ENCODE results near the gene PDILT. TPM values are rescaled to one million over a fixed set of nuclear protein-coding genes. Genes with fewer than 3 reads are reported as not detected.
"Not testable (repeated sequence)": the region's sequence is repeated elsewhere in the genome, so short reads cannot be mapped to it uniquely, and the experiment has no call there.

Gene PDILT, protein sequence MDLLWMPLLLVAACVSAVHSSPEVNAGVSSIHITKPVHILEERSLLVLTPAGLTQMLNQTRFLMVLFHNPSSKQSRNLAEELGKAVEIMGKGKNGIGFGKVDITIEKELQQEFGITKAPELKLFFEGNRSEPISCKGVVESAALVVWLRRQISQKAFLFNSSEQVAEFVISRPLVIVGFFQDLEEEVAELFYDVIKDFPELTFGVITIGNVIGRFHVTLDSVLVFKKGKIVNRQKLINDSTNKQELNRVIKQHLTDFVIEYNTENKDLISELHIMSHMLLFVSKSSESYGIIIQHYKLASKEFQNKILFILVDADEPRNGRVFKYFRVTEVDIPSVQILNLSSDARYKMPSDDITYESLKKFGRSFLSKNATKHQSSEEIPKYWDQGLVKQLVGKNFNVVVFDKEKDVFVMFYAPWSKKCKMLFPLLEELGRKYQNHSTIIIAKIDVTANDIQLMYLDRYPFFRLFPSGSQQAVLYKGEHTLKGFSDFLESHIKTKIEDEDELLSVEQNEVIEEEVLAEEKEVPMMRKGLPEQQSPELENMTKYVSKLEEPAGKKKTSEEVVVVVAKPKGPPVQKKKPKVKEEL
- polyA plus RNA-seq, result not detected

GRCh38 chr16:20404637-20405036 is at the start of gene PDILT:
Gene PDILT, minus strand, starts transcription at chr16:20404737. Its CDS starts 5,437 bp downstream, at chr16:20399300.
- H3K4me1 Mint-ChIP-seq, result peaks cover 0 to 2% (median 2%) of the 10 kb centered on the region in 3 donors
- H3K27ac Mint-ChIP-seq, result no peak within 1 kb of the TSS
- peaks cover 2% of the 10 kb centered on the region for H3K36me3 Mint-ChIP-seq
- peaks cover 2% of the 10 kb centered on the region for H3K27me3 Mint-ChIP-seq
- peaks cover 0 to 3% (median 0%) of the 10 kb centered on the region in 3 donors for H3K9me3 Mint-ChIP-seq
- peak within 1 kb of the TSS in 1 of 4 donors; percentile 54 for H3K4me3 Mint-ChIP-seq

- not testable (repeated sequence) for H3K4me1 Mint-ChIP-seq, H3K27ac Mint-ChIP-seq, H3K9me3 Mint-ChIP-seq, H3K27me3 Mint-ChIP-seq, H3K36me3 Mint-ChIP-seq, H3K4me3 Mint-ChIP-seq
Measured at GRCh38 chr16:20453633-20454032, 49.1 kb upstream of the PDILT start.

DNA sequence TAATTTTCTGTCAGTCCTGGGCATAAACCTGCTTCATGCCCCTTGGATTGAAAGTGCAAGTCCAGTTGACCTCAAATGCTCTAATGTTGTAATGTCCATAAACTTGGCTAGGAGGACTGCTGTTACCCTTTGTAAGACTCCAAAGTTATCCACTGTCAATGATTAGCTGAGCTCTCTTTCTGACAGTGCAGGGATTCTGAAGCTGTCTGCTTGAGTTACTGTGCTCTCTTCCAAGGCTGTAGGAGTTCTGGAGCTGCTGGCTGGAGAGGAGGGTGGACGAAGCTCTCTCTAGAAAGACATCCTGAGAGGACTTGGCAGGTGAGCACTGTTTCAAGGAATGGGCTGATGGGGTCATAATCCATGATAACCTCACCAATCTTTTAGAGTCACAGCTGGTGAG is 46.8 kb upstream of the PDILT start, which contains the start of gene ACSM2A:
ACSM2A (plus strand) TSS at position 158 of the 400 bp plus-strand sequence. CDS start 8,594 bp downstream, outside the sequence.
- not testable (repeated sequence) for H3K4me3 Mint-ChIP-seq, H3K27me3 Mint-ChIP-seq, H3K4me1 Mint-ChIP-seq, H3K36me3 Mint-ChIP-seq, H3K27ac Mint-ChIP-seq, H3K9me3 Mint-ChIP-seq

GRCh38 chr16:20446652-20447393 is 42.3 kb upstream of the PDILT start:
- H3K36me3 Mint-ChIP-seq, H3K9me3 Mint-ChIP-seq: not testable (repeated sequence)

GRCh38 chr16:20441859-20442258 is 37.3 kb upstream of the PDILT start:
- H3K36me3 Mint-ChIP-seq, H3K4me3 Mint-ChIP-seq, H3K27me3 Mint-ChIP-seq, H3K27ac Mint-ChIP-seq, H3K4me1 Mint-ChIP-seq, H3K9me3 Mint-ChIP-seq: not testable (repeated sequence)

More at GRCh38 chr16:20446652-20447393, 42.3 kb upstream of the PDILT start:
- not testable (repeated sequence) for H3K27me3 Mint-ChIP-seq, H3K4me3 Mint-ChIP-seq, H3K4me1 Mint-ChIP-seq, H3K27ac Mint-ChIP-seq

DNA sequence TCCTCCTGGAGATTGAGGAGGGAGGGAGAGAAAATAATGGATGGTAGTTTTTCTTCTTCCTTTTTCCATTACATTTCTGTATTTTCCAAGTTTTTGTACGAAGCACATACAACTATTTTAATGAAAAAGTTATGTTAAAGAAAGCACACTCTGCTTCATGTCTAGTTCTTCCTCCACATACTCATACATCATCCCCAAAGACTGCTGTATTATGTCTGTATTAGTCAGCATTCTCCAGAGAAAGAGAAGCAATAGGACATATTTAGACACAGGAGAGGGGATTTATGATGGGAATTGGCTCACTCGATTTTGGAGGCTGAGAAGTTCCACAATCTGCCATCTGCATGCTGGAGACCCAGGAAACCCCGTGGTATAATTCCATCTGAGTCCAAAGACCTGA is 36.7 kb upstream of the PDILT start:
- H3K4me1 Mint-ChIP-seq, result no peaks in the 10 kb centered on the region
- H3K27me3 Mint-ChIP-seq, result peaks cover 2% of the 10 kb centered on the region
- H3K9me3 Mint-ChIP-seq, result no peaks in the 10 kb centered on the region
- no peak overlapping the region for H3K4me3 Mint-ChIP-seq
- H3K36me3 Mint-ChIP-seq, result no peaks in the 10 kb centered on the region
- no peak overlapping the region for H3K27ac Mint-ChIP-seq

- H3K36me3 Mint-ChIP-seq, H3K4me3 Mint-ChIP-seq, H3K27me3 Mint-ChIP-seq, H3K4me1 Mint-ChIP-seq, H3K9me3 Mint-ChIP-seq, H3K27ac Mint-ChIP-seq: not testable (repeated sequence)
Measured at GRCh38 chr16:20440731-20441130, 36.2 kb upstream of the PDILT start.

GRCh38 chr16:20439820-20440231 is 35.3 kb upstream of the PDILT start:
- not testable (repeated sequence) for H3K4me3 Mint-ChIP-seq, H3K27ac Mint-ChIP-seq, H3K9me3 Mint-ChIP-seq, H3K36me3 Mint-ChIP-seq, H3K27me3 Mint-ChIP-seq, H3K4me1 Mint-ChIP-seq

DNA sequence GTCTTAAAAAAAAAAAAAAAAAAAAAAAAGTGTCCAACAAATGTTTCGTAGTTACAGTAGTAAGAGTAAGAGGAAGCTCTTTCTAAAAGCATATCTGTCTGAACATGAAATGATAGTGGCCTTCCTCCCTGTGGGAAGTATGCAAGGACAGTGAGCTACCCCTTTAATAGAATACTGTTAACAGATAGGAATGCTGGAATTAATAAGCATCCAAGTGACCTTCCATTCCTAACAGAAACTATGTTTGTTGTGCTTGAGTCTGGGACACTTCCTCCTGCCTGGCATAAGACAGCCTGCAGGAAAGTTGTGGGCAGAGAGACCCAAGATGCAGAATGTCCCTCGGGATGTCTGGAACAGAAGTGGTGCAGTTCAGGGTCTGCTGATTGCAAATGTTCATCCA is 34.4 kb upstream of the PDILT start:
- H3K9me3 Mint-ChIP-seq, H3K27me3 Mint-ChIP-seq, H3K36me3 Mint-ChIP-seq, H3K4me1 Mint-ChIP-seq, H3K27ac Mint-ChIP-seq, H3K4me3 Mint-ChIP-seq: not testable (repeated sequence)

GRCh38 chr16:20430948-20431347 is 26.4 kb upstream of the PDILT start:
- H3K27ac Mint-ChIP-seq, result no peak overlapping the region
- H3K9me3 Mint-ChIP-seq, result peaks cover 0 to 2% (median 0%) of the 10 kb centered on the region in 3 donors
- H3K36me3 Mint-ChIP-seq, result peaks cover 3% of the 10 kb centered on the region
- peaks cover 2% of the 10 kb centered on the region for H3K27me3 Mint-ChIP-seq
- H3K4me1 Mint-ChIP-seq, result peaks cover 0 to 1% (median 0%) of the 10 kb centered on the region in 3 donors
- no peak overlapping the region for H3K4me3 Mint-ChIP-seq

DNA sequence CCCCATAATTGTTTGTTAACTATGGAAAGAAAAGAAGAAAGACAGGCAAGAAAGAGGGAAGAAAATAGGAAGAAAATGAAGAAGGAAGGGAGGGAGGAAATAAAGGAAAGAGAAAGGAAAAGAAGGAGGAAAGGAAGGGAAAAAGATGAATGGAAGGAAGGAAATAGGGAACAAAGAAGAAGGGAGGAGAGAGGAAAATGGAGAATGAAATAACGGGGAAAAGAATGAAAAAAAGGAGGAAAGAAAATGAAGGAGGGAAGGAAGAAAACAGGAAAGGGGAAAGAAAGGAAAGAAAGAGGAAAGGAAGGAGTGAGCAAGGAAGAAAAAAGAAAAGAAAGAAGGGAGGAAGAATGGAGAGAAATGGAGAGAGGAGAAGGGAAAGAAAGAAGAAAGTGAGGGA is 25.9 kb upstream of the PDILT start:
- H3K9me3 Mint-ChIP-seq, H3K27ac Mint-ChIP-seq, H3K36me3 Mint-ChIP-seq, H3K27me3 Mint-ChIP-seq, H3K4me1 Mint-ChIP-seq, H3K4me3 Mint-ChIP-seq: not testable (repeated sequence)

DNA sequence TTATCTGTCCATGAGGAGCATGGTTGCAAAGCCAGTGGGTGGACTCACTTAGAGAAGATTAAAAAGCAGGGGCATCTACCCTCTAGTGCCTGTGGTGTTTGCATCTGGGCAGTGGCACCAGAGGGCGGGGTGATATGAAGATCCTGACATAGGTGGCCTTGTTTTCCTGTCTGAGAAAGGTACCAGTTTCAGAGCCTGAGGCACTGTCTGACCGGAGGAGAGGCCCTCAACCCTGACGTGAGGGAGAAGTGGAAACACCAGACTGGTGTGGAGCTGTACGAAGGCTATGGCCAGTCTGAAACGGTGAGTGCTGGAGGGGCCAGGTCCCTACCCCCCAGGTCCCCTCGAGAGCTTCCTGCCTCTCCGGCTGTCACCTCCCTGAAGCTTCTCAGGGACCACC is 25.0 kb upstream of the PDILT start:
- not testable (repeated sequence) for H3K9me3 Mint-ChIP-seq, H3K36me3 Mint-ChIP-seq, H3K27me3 Mint-ChIP-seq

GRCh38 chr16:20427401-20427797 is 22.9 kb upstream of the PDILT start:
- not testable (repeated sequence) for H3K36me3 Mint-ChIP-seq, H3K27me3 Mint-ChIP-seq, H3K4me1 Mint-ChIP-seq, H3K4me3 Mint-ChIP-seq, H3K27ac Mint-ChIP-seq, H3K9me3 Mint-ChIP-seq

More for the DNA sequence above, 25.0 kb upstream of the PDILT start:
- not testable (repeated sequence) for H3K4me1 Mint-ChIP-seq, H3K4me3 Mint-ChIP-seq, H3K27ac Mint-ChIP-seq

DNA sequence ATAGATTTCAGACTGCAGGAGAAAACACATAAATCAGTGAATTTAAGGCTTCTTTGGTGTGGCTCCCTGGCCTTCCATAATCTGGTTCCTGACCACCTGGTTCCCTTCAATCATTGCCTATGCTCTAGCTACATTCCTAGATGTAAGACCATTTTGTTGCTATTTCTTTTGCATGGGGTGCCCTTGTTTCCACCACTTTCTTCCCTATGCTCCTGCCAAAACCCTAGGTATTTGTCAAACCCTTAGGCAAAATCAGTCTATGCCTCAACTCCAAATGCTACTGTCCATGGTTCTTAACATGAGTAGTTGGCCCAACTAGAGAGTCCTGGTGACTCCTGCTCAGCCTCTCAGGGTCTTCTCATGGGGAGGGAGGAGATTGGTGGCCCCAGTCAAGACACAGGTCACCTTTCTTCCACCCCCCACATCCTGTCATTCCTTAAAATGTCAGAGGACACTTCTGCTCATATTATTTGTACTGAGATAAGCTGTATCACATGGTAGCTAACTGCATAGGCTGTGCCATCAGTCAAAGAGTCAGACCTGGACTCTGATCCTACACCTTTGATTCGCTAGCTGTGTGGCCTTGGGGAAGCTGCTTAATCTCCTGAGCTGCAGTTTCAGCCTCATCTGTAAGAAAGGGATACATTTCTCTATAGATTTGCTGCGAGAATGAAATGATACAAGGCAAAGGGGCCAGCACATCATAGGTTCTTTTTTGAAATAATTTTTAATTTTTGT is 19.8 kb upstream of the PDILT start:
- no peak overlapping the region for H3K4me3 Mint-ChIP-seq
- H3K9me3 Mint-ChIP-seq, result peaks cover 0 to 2% (median 0%) of the 10 kb centered on the region in 3 donors
- no peak overlapping the region for H3K27ac Mint-ChIP-seq

GRCh38 chr16:20423772-20424128 is 19.2 kb upstream of the PDILT start:
- not testable (repeated sequence) for H3K4me3 Mint-ChIP-seq, H3K9me3 Mint-ChIP-seq, H3K4me1 Mint-ChIP-seq, H3K27ac Mint-ChIP-seq, H3K27me3 Mint-ChIP-seq, H3K36me3 Mint-ChIP-seq

More for the DNA sequence above, 19.8 kb upstream of the PDILT start:
- no peaks in the 10 kb centered on the region for H3K4me1 Mint-ChIP-seq
- peaks cover 4% of the 10 kb centered on the region for H3K27me3 Mint-ChIP-seq
- H3K36me3 Mint-ChIP-seq, result peaks cover 2% of the 10 kb centered on the region
